Measurements from ENCODE around the gene SLC9A9. TPM values are rescaled to one million over a fixed set of nuclear protein-coding genes. Genes with fewer than 3 reads are reported as not detected.

SLC9A9 gene
- total RNA-seq, 2 donors from 2014 or later = 23.6 to 31.0 TPM

- H3K27ac ChIP-seq = no peak overlapping the region
- H3K36me3 ChIP-seq = no peaks in the 10 kb centered on the region
- H3K4me3 ChIP-seq = no peak overlapping the region
- H3K9me3 ChIP-seq = no peaks in the 10 kb centered on the region
- intact Hi-C loops (cut with DNase I) = no loop called here
- 92% methylated on average over 4 of the region's 4 CpGs for WGBS
- no peaks in the 10 kb centered on the region for H3K27me3 ChIP-seq (replicated peaks; ENCODE audit: insufficient read depth)
- TF ChIP-seq POLR2A (IDR thresholded peaks at IDR 0.05) = no peak
- TF ChIP-seq POLR2AphosphoS5 (IDR thresholded peaks at IDR 0.05) = no peak
- TF ChIP-seq CTCF (IDR thresholded peaks at IDR 0.05) = no peak
- no peak for DNase-seq (ENCODE audit: low spot score)
- H3K4me1 ChIP-seq (replicated peaks) = no peaks in the 10 kb centered on the region
Observed at GRCh38 chr3:143245692-143246091, 602.6 kb downstream of the SLC9A9 start.

GRCh38 chr3:143244516-143245063 lies 603.7 kb downstream of the SLC9A9 start:
- Histone ChIP-seq H3K36me3 (no peaks in the 10 kb centered on the region), H3K9me3 (no peaks in the 10 kb centered on the region), H3K27me3 (replicated peaks; ENCODE audit: insufficient read depth) (no peaks in the 10 kb centered on the region), H3K4me1 (replicated peaks) (no peaks in the 10 kb centered on the region), H3K27ac (no peak overlapping the region), H3K4me3 (no peak overlapping the region)
- no peak for DNase-seq (ENCODE audit: low spot score)
- WGBS = 81% methylated on average over 9 of the region's 9 CpGs
- intact Hi-C loops (cut with DNase I) = no loop called here
- no peak for TF ChIP-seq POLR2AphosphoS5 (IDR thresholded peaks at IDR 0.05)
- no peak for TF ChIP-seq CTCF (IDR thresholded peaks at IDR 0.05)
- TF ChIP-seq POLR2A (IDR thresholded peaks at IDR 0.05) = no peak

- no peak overlapping the region for H3K27ac ChIP-seq
- intact Hi-C loops (cut with DNase I) = no loop called here
- WGBS = 87% methylated on average over 6 of the region's 6 CpGs
Observed at GRCh38 chr3:143243686-143244085, 604.6 kb downstream of the SLC9A9 start.

GRCh38 chr3:143242691-143243090 lies 605.6 kb downstream of the SLC9A9 start:
- no peak for DNase-seq (ENCODE audit: low spot score)
- Histone ChIP-seq H3K4me1 (replicated peaks) (no peaks in the 10 kb centered on the region), H3K36me3 (no peaks in the 10 kb centered on the region), H3K27me3 (replicated peaks; ENCODE audit: insufficient read depth) (no peaks in the 10 kb centered on the region), H3K4me3 (no peak overlapping the region), H3K27ac (no peak overlapping the region), H3K9me3 (no peaks in the 10 kb centered on the region)
- intact Hi-C loops (cut with DNase I) = no loop called here
- no peak for TF ChIP-seq POLR2AphosphoS5 (IDR thresholded peaks at IDR 0.05)
- TF ChIP-seq CTCF (IDR thresholded peaks at IDR 0.05) = no peak
- no peak for TF ChIP-seq POLR2A (IDR thresholded peaks at IDR 0.05)
- 81% methylated on average over 4 of the region's 4 CpGs for WGBS

More at GRCh38 chr3:143243686-143244085, 604.6 kb downstream of the SLC9A9 start:
- no peaks in the 10 kb centered on the region for H3K4me1 ChIP-seq (replicated peaks)
- H3K9me3 ChIP-seq = no peaks in the 10 kb centered on the region
- H3K4me3 ChIP-seq = no peak overlapping the region
- H3K36me3 ChIP-seq = no peaks in the 10 kb centered on the region
- no peaks in the 10 kb centered on the region for H3K27me3 ChIP-seq (replicated peaks; ENCODE audit: insufficient read depth)
- no peak for DNase-seq (ENCODE audit: low spot score)
- TF ChIP-seq CTCF (IDR thresholded peaks at IDR 0.05) = no peak

DNA sequence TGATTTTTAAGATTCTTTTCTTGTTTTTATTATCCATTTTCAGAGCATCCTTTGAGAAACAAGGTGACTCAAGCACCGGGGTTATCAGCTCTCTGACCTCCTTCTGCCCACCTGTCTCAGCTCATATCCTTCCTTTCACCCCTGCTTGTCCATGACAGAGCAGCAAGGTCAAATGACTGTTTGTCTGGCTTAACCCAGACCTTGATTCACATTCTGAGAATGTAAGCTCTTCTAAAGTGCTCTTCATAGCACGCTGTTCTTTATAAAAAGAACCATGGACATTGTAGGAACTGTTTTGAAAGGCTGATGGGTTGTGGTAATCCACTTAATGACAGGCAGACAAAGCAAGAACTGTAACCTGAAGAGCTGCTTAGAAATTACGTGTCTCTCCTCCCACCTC lies 606.2 kb downstream of the SLC9A9 start:
- Histone ChIP-seq H3K4me1 (replicated peaks) (no peaks in the 10 kb centered on the region), H3K27ac (no peak overlapping the region), H3K9me3 (no peaks in the 10 kb centered on the region), H3K4me3 (no peak overlapping the region), H3K36me3 (no peaks in the 10 kb centered on the region), H3K27me3 (replicated peaks; ENCODE audit: insufficient read depth) (no peaks in the 10 kb centered on the region)
- DNase-seq (ENCODE audit: low spot score) = no peak
- TF ChIP-seq POLR2AphosphoS5 (IDR thresholded peaks at IDR 0.05) = no peak
- TF ChIP-seq CTCF (IDR thresholded peaks at IDR 0.05) = no peak
- no peak for TF ChIP-seq POLR2A (IDR thresholded peaks at IDR 0.05)
- 72% methylated on average over 3 of the region's 3 CpGs for WGBS
- intact Hi-C loops (cut with DNase I) = no loop called here

Measured in prostate gland (tissue), 2 donors.